GM11168 (cell line): Measurements from ENCODE around the gene BDNF.
"Not testable (repeated sequence)": the region's sequence is repeated elsewhere in the genome, so short reads cannot be mapped to it uniquely, and the experiment has no call there.

Experiments used
- in situ Hi-C: fragments of 300-500 bp; cut with MboI; formaldehyde crosslinking; loops from one replicate; pipeline ENCODE4 v1.12.0; 2022; ENCODE audit warnings: low sequenced_read_pairs; ENCODE audit not compliant: unreplicated experiment

The BDNF gene

GRCh38 chr11:27679136-27680015, 20.9 kb downstream of the BDNF start:
- in situ Hi-C loops, result loop anchor here (25.0 kb wide), 1 partner anchor 1658 kb away; no protein-coding TSS in a partner anchor

DNA sequence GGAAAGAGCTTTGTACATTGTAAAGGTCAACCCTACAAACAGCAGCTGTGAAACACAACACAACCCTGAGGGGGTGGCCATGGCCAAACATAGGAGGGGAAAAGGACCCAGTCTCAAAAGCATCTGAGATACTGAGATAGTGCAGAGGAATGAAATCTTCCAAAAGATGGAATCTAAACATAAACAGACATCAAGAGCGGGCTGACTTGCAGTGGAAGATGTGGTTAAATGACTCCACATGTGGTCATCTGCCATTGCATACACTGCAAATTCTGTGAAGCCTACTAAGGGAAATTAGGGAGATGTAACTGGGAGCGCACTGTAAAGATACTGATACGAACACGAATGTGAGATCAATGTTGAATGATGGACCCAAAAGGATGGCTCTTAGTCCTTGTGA, 22.0 kb downstream of the BDNF start:
- in situ Hi-C loops, result loop anchor here (25.0 kb wide), 1 partner anchor 1659 kb away; no protein-coding TSS in a partner anchor

DNA sequence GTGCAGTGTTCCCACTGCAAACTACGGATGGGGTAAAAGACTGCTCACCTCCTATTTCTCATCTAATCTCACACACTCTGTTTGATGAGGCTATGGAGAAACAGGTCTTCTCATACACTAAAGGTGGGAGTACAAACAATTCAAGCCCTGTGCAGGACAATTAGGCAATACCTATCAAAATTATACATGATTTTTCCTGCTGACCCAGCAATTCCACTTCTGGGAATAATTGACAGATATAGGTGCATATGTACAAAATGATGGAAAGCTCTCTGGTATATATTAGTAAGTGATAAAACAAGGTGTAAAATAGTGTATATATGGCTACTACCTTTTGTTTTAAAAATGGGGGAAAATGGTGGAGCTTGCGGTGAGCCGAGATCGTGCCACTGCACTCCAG, 23.1 kb downstream of the BDNF start:
- in situ Hi-C loops, result loop anchor here (25.0 kb wide), 1 partner anchor 1660 kb away; no protein-coding TSS in a partner anchor

DNA sequence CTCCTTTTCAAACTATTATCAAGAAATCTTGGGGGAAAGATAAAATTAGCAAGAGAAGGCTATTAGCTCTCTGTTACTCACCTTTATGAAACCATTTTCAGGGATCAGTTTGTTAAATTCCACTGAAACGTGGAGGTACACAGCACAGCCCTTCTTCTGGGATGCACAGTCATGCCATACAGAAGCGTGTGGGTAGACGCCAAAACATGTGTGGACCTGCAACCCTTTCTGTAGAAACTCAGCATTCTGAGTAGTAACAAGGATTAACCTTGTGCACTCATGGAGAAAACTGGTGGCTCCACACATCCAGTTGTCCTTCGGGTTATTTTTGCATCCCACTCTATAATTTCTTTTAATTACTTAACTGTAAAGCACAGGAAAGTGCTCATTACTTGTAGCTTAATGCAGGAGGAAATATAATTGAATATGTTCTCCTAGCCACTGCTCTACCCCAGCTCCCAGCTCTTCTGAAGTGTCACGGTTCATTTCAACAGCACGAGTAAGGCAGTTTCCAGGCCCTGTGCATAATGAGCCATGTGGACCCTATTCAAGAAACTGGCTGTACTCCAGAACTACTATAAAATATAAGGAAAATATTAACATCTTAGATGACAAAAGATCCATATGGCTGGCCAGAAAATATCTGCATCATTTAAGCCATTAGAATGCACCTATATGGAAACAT, 26.1 kb downstream of the BDNF start:
- in situ Hi-C loops, result no loop called here

DNA sequence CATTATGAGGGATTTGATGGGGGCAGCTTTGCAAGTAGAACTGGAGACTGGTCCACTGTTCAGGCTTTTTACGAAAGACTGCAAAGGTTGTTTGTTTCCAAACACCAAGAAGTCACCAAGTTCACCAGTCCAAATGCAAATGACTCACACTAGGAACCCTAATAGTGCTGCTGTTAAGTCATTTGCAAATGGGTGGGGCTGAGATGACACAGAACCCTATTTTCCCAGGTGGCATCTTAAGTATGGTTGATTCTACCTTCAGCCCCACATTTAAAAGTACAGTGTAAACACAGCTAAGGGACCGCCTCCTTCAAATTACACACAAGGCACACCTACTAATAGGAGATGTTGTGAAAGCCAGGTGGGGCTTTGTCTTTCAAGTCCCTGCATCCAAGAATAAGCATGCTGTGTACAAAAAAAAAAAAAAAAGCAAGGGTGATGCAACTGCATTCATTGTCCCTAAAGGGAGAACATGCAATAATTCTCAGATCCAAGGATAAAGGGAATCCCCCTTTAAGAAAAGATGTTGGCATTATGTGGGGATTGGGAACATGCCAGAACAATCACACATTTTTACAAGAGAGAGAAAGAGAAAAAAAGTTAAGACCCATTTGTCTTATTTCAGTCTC, 27.3 kb downstream of the BDNF start:
- in situ Hi-C loops, result no loop called here

- in situ Hi-C loops, result not testable (repeated sequence)
Measured at GRCh38 chr11:27665508-27666101, 34.6 kb downstream of the BDNF start.

- in situ Hi-C loops, result no loop called here
Measured at GRCh38 chr11:27663326-27663725, 36.9 kb downstream of the BDNF start.

DNA sequence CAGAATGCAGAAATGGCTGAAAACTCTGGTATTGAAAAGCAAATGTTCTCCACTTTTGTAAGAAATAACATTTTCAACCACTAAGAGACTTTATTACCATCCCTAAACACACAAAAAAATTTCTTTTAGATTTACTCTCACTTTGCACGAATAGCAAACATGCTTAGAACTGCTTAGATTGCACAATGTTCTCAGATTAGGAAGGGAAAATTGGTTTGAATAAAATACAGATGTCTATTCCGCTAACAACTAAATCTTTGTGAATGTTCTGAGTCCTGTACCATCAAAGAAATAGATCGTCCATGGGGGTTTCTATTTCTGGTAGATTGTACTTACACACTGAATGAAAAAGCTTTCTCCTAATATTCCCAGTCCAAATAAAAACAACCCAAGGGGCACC, 40.1 kb downstream of the BDNF start:
- in situ Hi-C loops, result no loop called here

- in situ Hi-C loops, result no loop called here
Measured at GRCh38 chr11:27658535-27659236, 41.6 kb downstream of the BDNF start.

DNA sequence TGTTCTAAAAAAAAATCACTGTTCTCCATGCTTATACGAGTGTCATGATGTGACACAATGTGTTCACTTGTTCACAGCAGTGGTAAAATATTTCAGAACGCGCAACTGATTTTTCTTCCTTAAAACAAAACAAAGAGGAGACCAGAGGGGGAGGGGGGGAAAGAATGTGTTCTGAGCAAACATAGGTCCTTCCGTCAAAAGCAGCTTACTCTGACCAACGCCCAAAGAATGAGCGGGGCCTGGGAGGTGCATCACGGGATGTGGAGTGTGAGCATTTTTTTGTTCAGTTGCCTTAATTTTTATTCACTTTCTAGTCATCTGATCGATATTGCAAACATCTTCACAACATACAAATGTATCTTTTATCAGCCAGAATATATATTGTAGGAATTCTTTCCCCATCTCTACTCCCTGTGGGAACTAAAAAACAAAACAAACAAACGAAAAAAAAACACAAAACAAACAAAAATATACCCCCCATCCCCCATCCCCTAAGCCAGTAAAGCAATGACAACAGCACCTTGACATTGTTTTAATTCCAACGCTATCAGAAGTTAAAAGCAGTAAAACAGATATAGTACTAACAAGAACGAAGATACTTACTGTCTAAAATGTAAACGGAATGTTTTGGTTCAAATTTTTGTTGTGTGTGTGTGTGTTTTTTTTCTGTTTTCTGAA, 43.3 kb downstream of the BDNF start:
- in situ Hi-C loops, result no loop called here

GRCh38 chr11:27656320-27656719, 43.9 kb downstream of the BDNF start:
- in situ Hi-C loops, result no loop called here

GRCh38 chr11:27653990-27654758, 46.1 kb downstream of the BDNF start:
- in situ Hi-C loops, result no loop called here

DNA sequence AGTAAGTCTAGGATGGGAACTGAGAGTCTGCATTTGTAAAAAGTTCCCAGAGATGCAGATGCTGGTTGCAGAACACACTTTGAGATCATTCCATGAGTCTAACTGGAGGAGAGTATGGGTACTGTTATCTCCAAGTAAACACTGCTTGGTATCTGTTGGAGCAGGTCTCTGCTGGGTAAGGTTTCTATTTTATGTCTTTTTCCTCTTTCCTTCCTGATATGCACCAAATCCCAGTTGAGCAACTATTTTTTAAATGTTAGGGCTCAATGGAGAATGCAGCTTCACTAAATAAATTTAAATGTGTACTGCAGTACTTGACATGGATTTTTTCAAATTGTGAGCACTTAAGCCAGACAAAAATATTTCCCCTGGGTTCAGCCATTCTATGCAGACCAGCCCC, 48.5 kb downstream of the BDNF start:
- in situ Hi-C loops, result no loop called here

DNA sequence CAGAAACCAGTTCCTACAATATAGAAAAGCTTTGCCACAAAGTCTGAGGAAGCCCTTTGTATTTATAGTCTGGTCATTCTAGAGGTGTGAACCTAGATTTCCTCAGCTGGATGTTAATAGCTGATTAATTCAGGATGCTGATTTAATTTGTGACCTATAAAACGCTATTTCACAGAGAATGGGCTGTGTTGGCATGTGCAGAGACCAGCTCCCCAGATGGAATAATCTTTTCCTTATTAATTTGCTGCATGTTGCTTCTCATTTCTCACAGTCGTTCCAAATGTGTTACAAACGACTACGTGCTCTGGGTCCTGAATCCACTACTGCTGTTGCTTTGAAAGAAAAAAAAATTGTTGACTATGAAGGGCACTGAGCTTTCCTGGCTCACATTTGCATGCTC, 49.3 kb downstream of the BDNF start:
- in situ Hi-C loops, result no loop called here

GRCh38 chr11:27649800-27650199, 50.5 kb downstream of the BDNF start:
- in situ Hi-C loops, result no loop called here

DNA sequence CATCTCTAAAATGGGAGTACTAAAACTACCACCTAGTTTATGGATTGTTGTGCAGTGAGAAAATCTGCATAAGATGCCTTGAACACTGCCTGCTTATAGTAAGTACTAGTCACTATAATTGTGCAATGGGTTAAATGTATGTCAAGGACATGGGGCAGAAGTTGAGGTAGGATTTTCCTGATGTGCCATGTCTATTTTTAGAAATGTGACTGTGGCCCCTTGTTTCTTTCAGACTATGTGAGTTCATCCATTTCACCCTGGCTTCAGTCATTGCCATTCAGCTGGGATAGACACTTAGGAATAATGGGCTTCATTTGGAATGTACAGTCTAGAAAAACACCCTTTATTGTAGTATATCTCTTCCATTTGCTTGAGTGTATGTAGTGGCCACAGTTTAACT, 51.4 kb downstream of the BDNF start:
- in situ Hi-C loops, result no loop called here

DNA sequence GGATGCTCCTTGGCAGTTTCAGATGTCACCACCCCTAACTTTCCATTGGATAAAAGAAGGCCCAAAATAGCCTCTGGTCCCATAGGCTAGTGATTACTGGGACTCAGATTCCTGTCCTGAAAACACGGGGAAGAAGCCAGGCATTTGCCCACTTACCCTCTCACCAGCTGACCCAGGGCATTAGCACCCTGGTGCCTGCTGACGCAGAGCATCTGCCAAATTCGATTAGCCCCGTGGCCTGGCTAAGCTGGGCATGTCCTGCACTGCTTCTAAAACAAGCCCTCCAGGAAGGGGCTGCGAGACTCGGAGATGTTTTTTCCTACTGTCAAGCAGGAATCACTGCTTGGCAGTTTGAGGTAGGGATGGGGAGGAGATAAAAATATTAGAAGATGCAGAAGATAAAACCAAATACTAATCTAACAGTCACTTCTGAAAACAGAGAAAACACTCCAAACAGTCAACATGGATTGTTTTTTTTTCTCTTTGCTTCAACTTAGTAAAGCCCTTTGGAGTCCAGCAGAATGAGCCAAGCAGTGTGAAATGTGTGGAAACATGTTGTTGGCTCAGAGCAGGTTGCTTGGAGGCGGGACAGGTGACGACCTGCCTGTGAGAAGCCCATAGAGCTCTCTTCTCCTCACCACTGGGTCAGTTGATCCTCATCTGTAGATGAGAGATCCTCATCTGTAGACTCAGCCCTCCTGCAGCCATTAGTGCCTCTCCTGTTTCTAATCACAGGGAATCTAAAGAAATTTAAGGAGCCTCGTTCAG, 54.0 kb downstream of the BDNF start:
- in situ Hi-C loops, result no loop called here

DNA sequence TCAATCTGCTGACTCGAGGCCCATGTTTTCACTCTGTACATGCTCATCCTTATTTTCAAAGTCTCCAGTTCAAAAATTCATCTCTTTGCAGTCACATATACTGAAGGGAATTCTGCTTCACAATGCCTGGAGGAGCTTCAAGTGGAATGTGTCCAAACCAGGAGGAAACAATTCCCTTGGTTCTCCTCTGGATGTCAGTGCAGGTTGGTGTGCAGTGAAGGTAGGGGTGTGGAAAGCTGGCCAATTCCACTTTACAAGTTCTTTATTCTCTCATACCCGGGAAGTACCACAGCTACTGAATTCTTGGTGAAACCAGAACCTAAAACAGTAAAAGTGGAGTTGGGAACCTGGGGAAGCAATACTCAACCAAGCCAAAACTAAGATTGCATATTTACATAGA, 57.3 kb downstream of the BDNF start:
- in situ Hi-C loops, result no loop called here
